ENCODE measurements around the gene CHL1.
"Not testable (repeated sequence)": the region's sequence is repeated elsewhere in the genome, so short reads cannot be mapped to it uniquely, and the experiment has no call there.

The CHL1 gene

GRCh38 chr3:330494-331115 is 134.0 kb downstream of the CHL1 start:
- no peak for DNase-seq (ENCODE audit: low read depth in 2 of 2, low spot score in 1 of 2)

- no peak for DNase-seq (ENCODE audit: low read depth in 2 of 2, low spot score in 1 of 2)
Observed at GRCh38 chr3:331881-332280, 135.3 kb downstream of the CHL1 start.

- DNase-seq (ENCODE audit: low read depth in 2 of 2, low spot score in 1 of 2), result no peak
Observed at GRCh38 chr3:332701-333100, 136.1 kb downstream of the CHL1 start.

- DNase-seq (ENCODE audit: low read depth in 2 of 2, low spot score in 1 of 2), result no peak
Observed at GRCh38 chr3:335240-335639, 138.7 kb downstream of the CHL1 start.

GRCh38 chr3:339351-339750 is 142.8 kb downstream of the CHL1 start:
- DNase-seq (ENCODE audit: low read depth in 2 of 2, low spot score in 1 of 2), result no peak

GRCh38 chr3:341998-342397 is 145.4 kb downstream of the CHL1 start:
- no peak for DNase-seq (ENCODE audit: low read depth in 2 of 2, low spot score in 1 of 2)

GRCh38 chr3:346186-346585 is 149.6 kb downstream of the CHL1 start:
- DNase-seq (ENCODE audit: low read depth in 2 of 2, low spot score in 1 of 2), result no peak

- no peak for DNase-seq (ENCODE audit: low read depth in 2 of 2, low spot score in 1 of 2)
Observed at GRCh38 chr3:347581-347980, 151.0 kb downstream of the CHL1 start.

GRCh38 chr3:350871-351371 is 154.4 kb downstream of the CHL1 start:
- DNase-seq (ENCODE audit: low read depth in 2 of 2, low spot score in 1 of 2), result no peak

GRCh38 chr3:352599-352998 is 156.0 kb downstream of the CHL1 start:
- no peak for DNase-seq (ENCODE audit: low read depth in 2 of 2, low spot score in 1 of 2)

- DNase-seq (ENCODE audit: low read depth in 2 of 2, low spot score in 1 of 2), result no peak
Observed at GRCh38 chr3:353191-353739, 156.7 kb downstream of the CHL1 start.

GRCh38 chr3:354432-354831 is 157.9 kb downstream of the CHL1 start:
- DNase-seq (ENCODE audit: low read depth in 2 of 2, low spot score in 1 of 2), result no peak

GRCh38 chr3:355622-356021 is 159.1 kb downstream of the CHL1 start:
- no peak for DNase-seq (ENCODE audit: low read depth in 2 of 2, low spot score in 1 of 2)

- no peak for DNase-seq (ENCODE audit: low read depth in 2 of 2, low spot score in 1 of 2)
Observed at GRCh38 chr3:356952-357351, 160.4 kb downstream of the CHL1 start.

- DNase-seq (ENCODE audit: low read depth in 2 of 2, low spot score in 1 of 2), result no peak
Observed at GRCh38 chr3:359672-360071, 163.1 kb downstream of the CHL1 start.

GRCh38 chr3:362681-363338 is 166.2 kb downstream of the CHL1 start:
- DNase-seq (ENCODE audit: low read depth in 2 of 2, low spot score in 1 of 2), result no peak

GRCh38 chr3:364287-364686 is 167.7 kb downstream of the CHL1 start:
- DNase-seq (ENCODE audit: low read depth in 2 of 2, low spot score in 1 of 2), result no peak

- DNase-seq (ENCODE audit: low read depth in 2 of 2, low spot score in 1 of 2), result no peak
Observed at GRCh38 chr3:365268-365667, 168.7 kb downstream of the CHL1 start.

- DNase-seq (ENCODE audit: low read depth in 2 of 2, low spot score in 1 of 2), result not testable (repeated sequence)
Observed at GRCh38 chr3:366253-366652, 169.7 kb downstream of the CHL1 start.

GRCh38 chr3:373193-373779 is 176.7 kb downstream of the CHL1 start:
- no peak for DNase-seq (ENCODE audit: low read depth in 2 of 2, low spot score in 1 of 2)

- DNase-seq (ENCODE audit: low read depth in 2 of 2, low spot score in 1 of 2), result no peak
Observed at GRCh38 chr3:374459-374858, 177.9 kb downstream of the CHL1 start.

- DNase-seq (ENCODE audit: low read depth in 2 of 2, low spot score in 1 of 2), result no peak
Observed at GRCh38 chr3:377158-377561, 180.6 kb downstream of the CHL1 start.
